GM19025 (cell line): ENCODE results near the gene SPDYC.

Experiments used
- ATAC-seq: cut with Tn5 transposase; IDR thresholded peaks from one replicate; pipeline ENCODE4 v1.9.1; 2021; ENCODE audit warnings: mild to moderate bottlenecking, low read depth, moderate library complexity; ENCODE audit not compliant: unreplicated experiment

SPDYC gene

DNA sequence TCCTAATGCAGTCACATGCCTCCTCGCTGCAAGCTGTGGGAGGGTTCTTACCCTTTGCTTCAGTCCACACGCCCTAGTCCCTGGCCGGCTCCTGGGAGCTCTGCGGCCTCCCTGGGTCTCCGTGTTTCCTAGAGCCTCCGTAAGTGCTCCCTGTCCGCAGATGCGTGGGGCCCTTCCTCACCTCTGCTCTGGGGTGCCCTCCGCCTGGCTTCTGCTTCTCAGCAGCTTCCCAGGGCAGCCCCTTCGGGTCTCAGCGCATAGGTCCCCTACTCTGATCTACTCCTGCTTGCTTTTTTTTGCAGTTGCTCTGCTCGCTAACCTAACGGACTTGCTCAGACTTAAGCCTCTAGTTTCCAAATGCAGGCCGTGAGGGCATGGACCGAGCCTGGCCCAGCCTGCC is 34.1 kb downstream of the SPDYC start:
- ATAC-seq, result no peak

DNA sequence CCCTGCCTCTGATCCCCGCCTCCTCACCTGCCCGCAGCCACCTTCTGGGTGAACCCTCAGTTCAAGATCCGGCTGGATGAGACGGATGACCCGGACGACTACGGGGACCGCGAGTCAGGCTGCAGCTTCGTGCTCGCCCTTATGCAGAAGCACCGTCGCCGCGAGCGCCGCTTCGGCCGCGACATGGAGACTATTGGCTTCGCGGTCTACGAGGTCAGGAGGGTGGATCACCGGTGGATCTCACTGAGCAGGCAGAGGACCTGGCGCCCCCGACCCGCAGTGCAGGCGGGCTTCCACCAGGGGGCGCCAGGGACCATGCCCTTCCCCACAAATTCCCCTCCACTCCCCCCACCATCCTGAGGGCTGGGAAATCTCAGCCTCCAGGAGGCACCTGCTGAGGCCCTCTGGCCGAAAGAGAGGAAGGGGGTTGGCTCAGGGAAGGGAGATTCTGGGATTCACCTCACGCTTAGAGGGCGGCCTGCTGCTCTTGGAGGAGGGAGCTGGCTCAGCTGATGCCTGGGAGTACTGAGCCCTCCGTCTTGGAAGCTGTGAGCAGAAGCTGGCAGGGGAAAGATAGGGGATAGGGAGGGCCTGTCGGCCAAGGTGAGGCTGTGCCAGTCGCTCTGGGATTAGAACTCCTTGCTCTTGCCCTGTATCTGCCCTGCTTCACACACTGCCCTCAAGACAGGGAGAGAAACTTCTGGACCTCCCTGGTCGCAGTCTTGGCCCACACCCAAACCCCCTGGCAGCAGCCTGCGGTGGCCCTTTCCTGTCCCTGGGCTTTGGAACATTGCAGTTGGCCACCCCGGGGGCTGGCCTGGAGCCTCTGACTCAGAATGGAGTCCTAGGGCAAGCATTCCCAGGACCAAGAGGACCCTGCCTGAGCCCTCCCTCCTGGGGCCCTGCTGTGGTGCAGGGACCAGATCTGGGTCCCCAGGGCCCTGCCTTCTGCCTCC is 34.9 kb downstream of the SPDYC start:
- ATAC-seq, result no peak

DNA sequence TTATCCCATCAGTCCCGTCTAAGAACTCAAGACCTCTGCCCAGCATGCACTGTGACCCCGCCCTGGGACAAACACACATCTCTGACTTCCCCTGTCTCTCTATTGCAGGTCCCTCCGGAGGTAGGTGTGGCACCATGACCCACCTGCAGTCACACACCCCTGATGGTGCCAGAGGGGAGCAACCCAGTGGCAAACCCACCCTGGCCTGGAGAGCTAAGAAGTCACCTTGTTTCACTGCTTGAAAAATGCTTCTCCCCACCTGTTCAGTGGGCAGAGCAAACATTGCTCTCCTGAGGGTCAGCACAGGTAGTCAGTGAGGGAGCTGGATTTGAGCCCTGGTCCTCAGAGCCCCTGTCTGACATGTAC is 35.6 kb downstream of the SPDYC start:
- ATAC-seq, result no peak

DNA sequence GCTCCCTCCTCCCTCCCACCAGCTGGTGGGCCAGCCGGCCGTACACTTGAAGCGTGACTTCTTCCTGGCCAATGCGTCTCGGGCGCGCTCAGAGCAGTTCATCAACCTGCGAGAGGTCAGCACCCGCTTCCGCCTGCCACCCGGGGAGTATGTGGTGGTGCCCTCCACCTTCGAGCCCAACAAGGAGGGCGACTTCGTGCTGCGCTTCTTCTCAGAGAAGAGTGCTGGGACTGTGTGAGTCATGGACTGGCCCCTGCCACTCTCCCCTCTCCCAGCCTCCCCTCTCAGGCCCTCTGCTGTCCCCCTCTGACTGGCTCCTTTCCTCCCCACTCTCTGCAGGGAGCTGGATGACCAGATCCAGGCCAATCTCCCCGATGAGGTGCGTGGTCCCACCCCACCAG is 36.4 kb downstream of the SPDYC start:
- ATAC-seq, result no peak

DNA sequence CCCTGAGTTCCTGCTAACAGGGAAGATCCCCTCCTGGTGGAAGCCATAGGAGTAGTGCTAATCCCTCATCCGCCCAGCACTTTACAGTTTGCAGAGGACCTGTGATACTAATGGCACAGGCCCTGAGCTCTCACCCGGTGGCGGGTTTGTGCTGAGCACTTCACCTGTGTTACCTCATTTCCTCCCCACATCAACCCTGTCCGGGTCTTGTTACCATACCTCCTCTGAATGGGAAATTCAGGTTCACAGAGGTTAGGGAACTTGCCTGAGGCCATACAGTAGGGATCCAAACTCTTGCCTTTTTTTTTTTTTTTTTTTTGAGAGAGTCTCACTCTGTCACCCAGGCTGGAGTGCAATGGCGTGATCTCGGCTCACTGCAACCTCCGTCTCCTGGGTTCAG is 36.9 kb downstream of the SPDYC start:
- ATAC-seq, result no peak

DNA sequence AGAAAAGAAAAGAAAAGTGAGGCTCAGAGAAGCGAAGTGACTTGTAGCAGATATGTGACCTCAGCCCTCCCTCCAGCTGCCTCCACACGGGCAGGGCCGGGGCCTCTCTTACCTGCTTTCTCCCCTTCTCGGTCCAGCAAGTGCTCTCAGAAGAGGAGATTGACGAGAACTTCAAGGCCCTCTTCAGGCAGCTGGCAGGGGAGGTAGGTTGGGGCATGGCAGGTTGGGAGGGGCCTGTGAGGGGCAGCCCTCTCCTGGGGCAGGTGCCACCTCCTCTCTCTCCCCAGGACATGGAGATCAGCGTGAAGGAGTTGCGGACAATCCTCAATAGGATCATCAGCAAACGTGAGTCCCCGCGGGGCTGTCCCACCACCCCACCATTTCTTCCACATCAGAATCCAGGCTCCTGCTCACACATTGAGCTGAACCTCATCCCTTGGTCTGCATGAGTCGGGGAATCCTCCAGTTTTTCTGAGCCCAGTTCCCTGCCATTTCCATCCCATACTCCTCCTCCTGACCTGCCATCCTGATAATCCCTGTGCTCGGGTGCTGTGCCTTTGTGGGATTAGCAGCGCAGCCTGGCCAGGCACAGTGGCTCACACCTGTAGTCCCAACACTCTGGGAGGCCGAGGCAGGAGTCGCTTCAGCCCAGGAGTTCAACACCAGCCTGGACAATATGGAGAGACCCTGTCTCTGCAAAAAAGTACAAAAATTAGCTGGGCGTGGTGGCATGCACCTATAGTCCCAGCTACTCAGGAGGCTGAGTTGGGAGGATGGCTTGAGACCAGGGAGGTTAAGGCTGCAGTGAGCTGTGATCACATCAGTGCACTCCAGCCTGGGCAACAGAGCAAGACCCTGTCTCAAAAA is 38.1 kb downstream of the SPDYC start:
- ATAC-seq, result no peak

DNA sequence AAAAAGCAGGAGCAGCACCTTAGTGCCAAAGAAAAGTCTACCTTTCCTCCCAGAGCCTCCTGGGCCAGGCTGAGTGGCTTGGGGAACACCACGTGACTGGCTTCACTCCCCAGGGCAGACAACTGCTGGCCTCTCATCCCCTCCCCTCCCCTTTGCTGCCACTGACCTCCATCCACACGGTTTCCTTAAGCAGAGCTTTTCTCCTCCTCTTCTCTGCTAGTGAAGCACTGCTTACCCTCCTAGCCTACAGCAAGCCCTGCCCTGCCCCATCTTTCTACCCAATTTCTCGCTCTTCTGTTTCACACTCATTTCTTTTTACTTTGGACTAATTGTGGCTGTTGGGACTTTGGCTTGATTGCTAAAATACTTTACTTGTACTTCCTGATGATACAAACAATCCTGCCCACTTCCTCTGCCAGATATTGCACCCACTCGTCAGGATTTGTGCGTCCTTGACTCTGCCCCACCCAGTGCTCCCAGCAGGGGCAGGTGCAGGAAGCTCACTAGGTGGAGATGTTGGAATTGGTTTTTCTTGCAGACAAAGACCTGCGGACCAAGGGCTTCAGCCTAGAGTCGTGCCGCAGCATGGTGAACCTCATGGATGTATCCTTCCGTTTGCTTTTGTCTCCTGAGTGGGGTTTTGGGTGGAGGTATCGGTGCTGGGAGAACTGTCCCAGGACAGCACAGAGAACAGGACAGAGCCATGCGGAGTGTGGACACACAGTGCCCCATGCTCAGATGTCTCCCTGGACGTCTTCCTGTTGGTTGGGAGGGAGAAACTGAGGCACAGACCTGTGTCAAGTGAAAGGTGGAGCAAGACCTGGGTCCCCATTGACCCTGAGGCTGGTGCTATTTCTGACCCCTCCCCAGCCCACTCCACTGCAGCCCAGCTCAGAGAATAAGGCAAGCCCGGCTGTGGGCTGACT is 39.0 kb downstream of the SPDYC start:
- no peak for ATAC-seq

DNA sequence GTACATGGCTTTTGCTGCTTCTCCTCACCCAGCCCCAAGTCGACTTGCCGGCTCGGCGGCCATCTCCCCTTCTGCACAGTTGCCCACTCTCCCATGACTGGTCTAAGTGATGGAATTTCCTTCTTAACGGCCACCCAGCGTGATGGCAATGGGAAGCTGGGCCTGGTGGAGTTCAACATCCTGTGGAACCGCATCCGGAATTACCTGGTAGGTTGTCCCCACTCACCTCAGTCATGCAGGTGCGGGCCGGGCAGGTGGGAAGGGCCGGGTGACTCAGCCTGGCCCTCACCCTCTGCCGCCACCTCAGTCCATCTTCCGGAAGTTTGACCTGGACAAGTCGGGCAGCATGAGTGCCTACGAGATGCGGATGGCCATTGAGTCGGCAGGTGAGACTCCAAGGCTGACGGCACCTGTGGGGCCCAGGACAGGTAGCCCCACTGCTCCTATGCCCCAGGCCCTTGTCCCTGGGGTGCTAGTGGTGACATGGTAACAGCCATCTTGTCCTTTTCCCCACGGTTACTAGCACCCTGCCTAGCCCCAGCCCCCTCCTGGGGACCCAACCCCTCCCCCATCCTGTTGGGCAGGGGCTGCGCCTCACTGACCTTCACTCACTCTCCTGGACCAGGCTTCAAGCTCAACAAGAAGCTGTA is 39.8 kb downstream of the SPDYC start:
- ATAC-seq, result no peak

DNA sequence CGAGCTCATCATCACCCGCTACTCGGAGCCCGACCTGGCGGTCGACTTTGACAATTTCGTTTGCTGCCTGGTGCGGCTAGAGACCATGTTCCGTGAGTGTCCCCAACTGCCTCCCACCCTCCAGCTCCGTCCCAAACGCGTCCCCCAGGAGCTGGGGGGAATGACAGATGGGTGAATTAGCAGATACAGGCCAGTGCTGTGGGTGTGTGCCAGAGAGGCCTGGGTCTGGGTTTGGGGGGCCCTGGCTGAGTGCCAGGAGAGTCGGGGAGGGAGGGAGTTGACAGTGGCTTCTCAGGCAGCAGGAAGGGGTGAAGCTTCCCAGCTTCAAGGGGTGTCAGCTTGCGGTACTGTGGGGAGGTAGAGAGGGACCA is 40.3 kb downstream of the SPDYC start:
- ATAC-seq, result no peak

DNA sequence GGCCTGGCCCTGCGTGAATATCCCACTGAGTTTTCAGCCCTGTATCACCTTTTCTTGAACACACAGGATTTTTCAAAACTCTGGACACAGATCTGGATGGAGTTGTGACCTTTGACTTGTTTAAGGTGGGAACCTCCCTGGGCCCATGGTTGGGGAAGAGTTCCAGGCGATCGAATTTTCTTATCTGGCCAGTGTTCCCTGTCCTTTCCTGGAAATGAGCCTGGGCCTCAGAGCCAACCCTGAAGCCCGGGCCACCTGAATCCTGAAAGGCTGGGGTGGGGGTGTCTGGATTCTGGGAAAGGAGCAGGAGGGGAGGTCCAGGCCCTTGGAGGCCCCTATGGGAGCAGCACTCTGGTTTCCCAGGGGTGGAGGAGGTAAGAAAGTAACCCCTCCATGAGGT is 40.7 kb downstream of the SPDYC start:
- no peak for ATAC-seq

DNA sequence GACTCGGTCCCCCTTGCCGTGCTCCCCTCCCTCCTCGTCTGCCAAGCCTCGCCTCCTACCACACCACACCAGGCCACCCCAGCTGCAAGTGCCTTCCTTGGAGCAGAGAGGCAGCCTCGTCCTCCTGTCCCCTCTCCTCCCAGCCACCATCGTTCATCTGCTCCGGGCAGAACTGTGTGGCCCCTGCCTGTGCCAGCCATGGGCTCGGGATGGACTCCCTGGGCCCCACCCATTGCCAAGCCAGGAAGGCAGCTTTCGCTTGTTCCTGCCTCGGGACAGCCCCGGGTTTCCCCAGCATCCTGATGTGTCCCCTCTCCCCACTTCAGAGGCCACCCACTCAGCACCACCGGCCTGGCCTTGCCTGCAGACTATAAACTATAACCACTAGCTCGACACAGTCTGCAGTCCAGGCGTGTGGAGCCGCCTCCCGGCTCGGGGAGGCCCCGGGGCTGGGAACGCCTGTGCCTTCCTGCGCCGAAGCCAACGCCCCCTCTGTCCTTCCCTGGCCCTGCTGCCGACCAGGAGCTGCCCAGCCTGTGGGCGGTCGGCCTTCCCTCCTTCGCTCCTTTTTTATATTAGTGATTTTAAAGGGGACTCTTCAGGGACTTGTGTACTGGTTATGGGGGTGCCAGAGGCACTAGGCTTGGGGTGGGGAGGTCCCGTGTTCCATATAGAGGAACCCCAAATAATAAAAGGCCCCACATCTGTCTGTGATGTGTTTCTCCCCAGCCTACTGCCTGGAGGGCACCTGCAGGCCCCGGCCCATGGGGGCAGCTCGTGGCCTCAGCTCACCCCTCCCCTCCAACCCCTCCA is 41.5 kb downstream of the SPDYC start:
- no peak for ATAC-seq

DNA sequence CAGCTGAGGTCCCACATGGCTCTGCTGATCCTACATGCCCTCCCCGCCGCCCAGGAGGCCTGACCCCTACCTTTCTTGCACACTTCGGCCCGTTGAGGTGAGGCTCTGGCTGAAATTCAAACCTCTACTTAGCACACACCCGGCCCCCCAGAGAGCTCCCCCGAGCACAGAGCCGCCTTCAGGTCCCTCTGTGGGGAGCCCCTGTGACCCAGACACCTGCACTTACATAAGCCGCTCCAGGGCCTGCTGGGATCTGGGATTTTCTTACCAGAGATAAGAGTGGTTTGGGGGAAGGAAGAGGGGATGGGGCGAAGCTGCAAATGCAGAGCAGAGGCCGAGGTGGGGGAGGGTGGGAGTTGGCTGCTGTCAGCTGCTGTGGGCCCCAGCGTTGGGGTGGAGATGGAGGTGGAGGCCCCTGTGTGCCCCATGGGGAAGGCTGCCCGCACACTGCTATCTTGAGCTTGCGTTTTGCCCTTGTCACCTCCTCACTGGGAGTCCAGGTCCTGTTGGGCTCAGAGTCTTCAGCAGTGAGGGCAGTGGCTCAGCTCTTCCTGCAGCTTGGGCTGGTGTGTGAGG is 42.3 kb downstream of the SPDYC start:
- no peak for ATAC-seq

DNA sequence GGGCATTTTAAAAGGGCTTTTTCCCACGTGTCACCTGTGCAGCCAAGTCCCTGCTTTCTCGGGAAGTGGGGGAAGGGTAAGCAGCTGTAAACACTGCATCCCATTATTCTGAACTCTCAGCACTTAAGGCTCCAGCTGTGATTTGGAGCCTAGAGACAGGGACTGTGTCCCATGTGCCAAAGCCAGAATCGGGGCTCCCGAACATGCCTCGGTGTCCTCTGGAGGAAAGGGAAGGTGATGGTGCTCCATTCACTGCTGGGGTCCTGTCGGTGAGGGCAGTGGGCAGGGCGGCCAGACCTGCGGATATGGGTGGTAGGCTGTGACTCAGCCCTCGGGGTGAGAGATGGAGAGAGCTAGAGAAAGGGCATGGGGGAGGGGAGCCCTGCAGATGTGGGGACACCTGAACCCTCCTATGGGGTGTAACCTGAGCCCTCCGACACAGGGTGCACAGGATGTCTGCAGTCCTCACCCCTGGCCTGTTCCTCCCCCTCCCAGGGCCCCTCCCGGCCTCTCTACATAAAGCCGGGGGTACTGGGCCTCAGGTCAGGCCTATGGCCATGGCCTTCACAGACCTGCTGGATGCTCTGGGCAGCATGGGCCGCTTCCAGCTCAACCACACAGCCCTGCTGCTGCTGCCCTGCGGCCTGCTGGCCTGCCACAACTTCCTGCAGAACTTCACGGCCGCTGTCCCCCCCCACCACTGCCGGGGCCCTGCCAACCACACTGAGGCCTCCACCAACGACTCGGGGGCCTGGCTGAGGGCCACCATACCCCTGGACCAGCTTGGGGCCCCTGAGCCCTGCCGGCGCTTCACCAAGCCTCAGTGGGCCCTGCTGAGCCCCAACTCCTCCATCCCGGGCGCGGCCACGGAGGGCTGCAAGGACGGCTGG is 43.5 kb downstream of the SPDYC start:
- no peak for ATAC-seq

DNA sequence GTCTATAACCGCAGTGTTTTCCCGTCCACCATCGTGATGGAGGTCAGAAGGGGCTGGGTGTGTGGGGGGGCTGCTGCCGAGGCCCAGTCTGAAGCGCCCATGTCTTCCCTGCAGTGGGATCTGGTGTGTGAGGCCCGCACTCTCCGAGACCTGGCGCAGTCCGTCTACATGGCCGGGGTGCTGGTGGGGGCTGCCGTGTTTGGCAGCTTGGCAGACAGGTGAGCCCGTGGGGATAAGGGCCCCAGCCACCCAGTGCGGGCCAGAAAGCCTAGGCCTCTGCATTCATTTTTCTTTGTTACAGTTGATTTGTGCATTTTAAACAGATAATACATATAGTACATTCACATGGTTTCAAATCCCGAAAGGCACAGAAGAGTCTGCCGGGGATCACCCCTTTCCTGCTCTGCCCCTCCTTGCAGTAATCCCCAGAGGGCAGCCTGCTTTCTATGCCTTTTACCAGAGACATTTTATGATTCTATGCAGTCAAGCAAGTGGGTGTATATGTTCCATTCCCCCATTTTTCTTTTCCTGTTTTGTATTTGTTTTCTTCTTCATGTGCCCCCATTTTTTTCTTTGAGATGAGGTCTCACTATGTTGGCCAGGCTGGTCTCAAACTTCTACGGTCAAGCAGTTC is 44.3 kb downstream of the SPDYC start:
- no peak for ATAC-seq

DNA sequence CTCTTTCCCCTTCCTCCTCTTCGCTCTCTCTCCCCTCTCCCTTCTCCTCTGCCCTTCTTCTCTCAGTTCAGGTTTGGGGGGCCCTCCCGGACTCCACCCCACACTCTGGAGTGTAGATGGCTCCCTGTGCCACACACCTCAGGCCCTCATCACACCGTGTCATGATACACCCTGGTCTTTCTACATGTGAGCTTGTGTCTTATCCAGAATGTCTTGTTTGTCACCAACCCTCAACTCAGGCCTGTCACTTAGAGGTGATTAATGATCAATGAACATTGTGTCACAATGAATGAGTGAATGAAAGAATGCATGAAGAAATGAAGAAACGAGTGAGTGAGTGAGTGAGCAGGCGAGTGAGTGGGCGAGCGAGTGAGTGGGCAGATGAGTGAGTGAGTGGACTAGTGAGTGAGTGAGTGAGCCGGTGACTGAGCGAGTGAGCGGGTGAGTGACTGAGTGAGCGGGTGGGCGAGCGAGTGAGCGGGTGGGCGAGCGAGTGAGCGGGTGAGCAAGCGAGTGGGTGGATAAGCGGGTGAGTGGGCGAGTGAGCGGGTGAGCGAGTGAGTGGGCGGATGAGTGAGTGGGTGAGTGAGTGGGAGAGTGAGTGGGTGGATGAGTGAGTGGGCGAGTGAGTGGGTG is 45.5 kb downstream of the SPDYC start:
- no peak for ATAC-seq

DNA sequence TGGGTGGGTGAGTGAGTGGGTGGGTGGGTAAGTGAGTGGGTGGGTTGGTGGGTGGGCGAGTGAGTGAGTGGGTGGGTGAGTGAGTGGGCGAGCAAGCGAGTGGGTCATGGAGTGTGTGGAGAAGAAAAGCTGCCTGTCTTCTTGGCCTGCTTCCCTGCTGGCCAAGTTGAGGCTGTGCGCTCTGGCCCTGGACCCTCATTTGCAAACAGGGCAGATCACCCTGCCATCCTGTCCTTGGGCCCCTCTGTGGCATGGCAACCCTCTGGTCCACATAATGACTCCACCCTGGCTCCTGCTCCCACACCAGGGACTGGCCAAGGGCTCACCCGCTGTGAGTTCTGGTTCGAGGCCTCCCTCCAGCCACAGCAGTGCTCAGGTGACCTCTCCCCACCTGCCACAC is 46.8 kb downstream of the SPDYC start:
- ATAC-seq, result no peak
